WI38 (cell line): ENCODE data around the gene FLOT2.

Experiments
- H3K4me3 ChIP-seq: 2 replicates; pipeline ENCODE4 v1.5.1; 2011; ENCODE audit warnings: low read depth, mild to moderate bottlenecking, control low read depth, low read length
- TF ChIP-seq, protein P1 (sequence below): IDR thresholded peaks from 2 replicates; pipeline ENCODE4 v1.5.1; 2012; ENCODE audit warnings: low read depth, mild to moderate bottlenecking, control low read depth, low read length

The FLOT2 gene

GRCh38 chr17:28834420-28834819, 63.1 kb downstream of the FLOT2 start:
- TF ChIP-seq, protein P1, sequence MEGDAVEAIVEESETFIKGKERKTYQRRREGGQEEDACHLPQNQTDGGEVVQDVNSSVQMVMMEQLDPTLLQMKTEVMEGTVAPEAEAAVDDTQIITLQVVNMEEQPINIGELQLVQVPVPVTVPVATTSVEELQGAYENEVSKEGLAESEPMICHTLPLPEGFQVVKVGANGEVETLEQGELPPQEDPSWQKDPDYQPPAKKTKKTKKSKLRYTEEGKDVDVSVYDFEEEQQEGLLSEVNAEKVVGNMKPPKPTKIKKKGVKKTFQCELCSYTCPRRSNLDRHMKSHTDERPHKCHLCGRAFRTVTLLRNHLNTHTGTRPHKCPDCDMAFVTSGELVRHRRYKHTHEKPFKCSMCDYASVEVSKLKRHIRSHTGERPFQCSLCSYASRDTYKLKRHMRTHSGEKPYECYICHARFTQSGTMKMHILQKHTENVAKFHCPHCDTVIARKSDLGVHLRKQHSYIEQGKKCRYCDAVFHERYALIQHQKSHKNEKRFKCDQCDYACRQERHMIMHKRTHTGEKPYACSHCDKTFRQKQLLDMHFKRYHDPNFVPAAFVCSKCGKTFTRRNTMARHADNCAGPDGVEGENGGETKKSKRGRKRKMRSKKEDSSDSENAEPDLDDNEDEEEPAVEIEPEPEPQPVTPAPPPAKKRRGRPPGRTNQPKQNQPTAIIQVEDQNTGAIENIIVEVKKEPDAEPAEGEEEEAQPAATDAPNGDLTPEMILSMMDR, result no peak
- H3K4me3 ChIP-seq, result no peak overlapping the region
